Upper lobe of left lung (tissue), 6 donors: ENCODE results near the gene BAIAP2L2. TPM values are rescaled to one million over a fixed set of nuclear protein-coding genes. Genes with fewer than 3 reads are reported as not detected.

Experiments used
- ATAC-seq, 2 donors: fragments of 200-7000 bp; cut with Tn5 transposase; one replicate each; pipeline ENCODE4 v1.9.1; 2022; ENCODE audit warnings: mild to moderate bottlenecking in 2 of 2, moderate library complexity in 2 of 2; ENCODE audit not compliant: low FRiP score in 2 of 2
- DNase-seq, 2 donors: peaks; one replicate each; pipeline ENCODE4 v3.0.0-alpha.2; 2019 to 2020
- H3K27ac ChIP-seq, 4 donors: fragments of 200-600 bp; sonication (generic); one replicate each; pipeline ENCODE4 v1.5.1; 2016 to 2019
- H3K27me3 ChIP-seq, 4 donors: fragments of 200-600 bp; sonication (generic); one replicate each; pipeline ENCODE4 v1.5.1; 2017 to 2019
- H3K36me3 ChIP-seq, 4 donors: fragments of 200-600 bp; sonication (generic); one replicate each; pipeline ENCODE4 v1.5.1; 2016 to 2019
- H3K4me1 ChIP-seq, 4 donors: fragments of 200-600 bp; sonication (generic); one replicate each; pipeline ENCODE4 v1.5.1; 2018 to 2019
- H3K4me3 ChIP-seq, 4 donors: fragments of 200-600 bp; sonication (generic); one replicate each; pipeline ENCODE4 v1.5.1; 2017 to 2019; ENCODE audit warnings: mild to moderate bottlenecking in 2 of 4, moderate library complexity in 1 of 4
- H3K9me3 ChIP-seq, 4 donors: fragments of 200-600 bp; sonication (generic); one replicate each; pipeline ENCODE4 v1.5.1; 2018 to 2019
- CTCF ChIP-seq, 6 experiments: fragments of 450-650 bp in 4 of 6; fragments of 200-600 bp in 2 of 6; sonication (generic) in 2 of 6; IDR thresholded peaks; one replicate each; pipeline ENCODE4 v1.5.1; 2016 to 2019; ENCODE audit warnings: antibody characterized with exemption in 6 of 6
- EP300 ChIP-seq, 4 donors: sonication (generic); formaldehyde crosslinking; IDR thresholded peaks; one replicate each; pipeline ENCODE4 v1.5.1; 2017; ENCODE audit warnings: antibody characterized with exemption in 4 of 4, control low read depth in 2 of 4
- POLR2A ChIP-seq, 4 donors: fragments of 450-650 bp; IDR thresholded peaks; one replicate each; pipeline ENCODE4 v1.5.1; 2016 to 2017; ENCODE audit warnings: antibody characterized with exemption in 4 of 4, mild to moderate bottlenecking in 2 of 4
- POLR2AphosphoS5 ChIP-seq, 2 donors: sonication (generic); formaldehyde crosslinking; IDR thresholded peaks; one replicate each; pipeline ENCODE4 v1.5.1; 2017; ENCODE audit warnings: antibody characterized with exemption in 2 of 2
- WGBS, 2 donors: methylation state at CpG; one replicate each; pipeline ENCODE4 v1.1.5; 2017 to 2018; 5-methylcytosine and 5-hydroxymethylcytosine counted together
- total RNA-seq, 6 donors: library from RNA; depleted of rRNA in 4 of 6; stranded (reverse); fragments of >200 nt in 4 of 6; gene quantifications; one replicate each; pipeline versions ENCODE4 v1.1.0 to v1.2.1, GENCODE V29; 2016 to 2021
- donor health status: DM: no; HTN: no; CAD: no; lungs with moderate emphysema.
- donor health status: DM: no; HTN: yes; CAD: no; lungs with severe emphysema.

BAIAP2L2 gene
- total RNA-seq, 6 donors from 2014 or later = 0.94 to 6.3 (median 0.98) TPM; not detected in 3

GRCh38 chr22:38074181-38075104, 36.0 kb downstream of the BAIAP2L2 start:
- no peak for ATAC-seq
- Histone ChIP-seq H3K36me3 (peaks cover 12 to 65% (median 60%) of the 10 kb centered on the region in 4 donors), H3K4me3 (no peak overlapping the region), H3K9me3 (no peaks in the 10 kb centered on the region), H3K27me3 (no peaks in the 10 kb centered on the region), H3K4me1 (no peaks in the 10 kb centered on the region), H3K27ac (no peak overlapping the region)
- DNase-seq = peak in 1 of 2 donors; percentile 85
- no peak for TF ChIP-seq POLR2A (IDR thresholded peaks at IDR 0.05)
- TF ChIP-seq CTCF (IDR thresholded peaks at IDR 0.05) = no peak
- no peak for TF ChIP-seq POLR2AphosphoS5 (IDR thresholded peaks at IDR 0.05)
- TF ChIP-seq EP300 (IDR thresholded peaks at IDR 0.05) = no peak
- WGBS, 2 donors = 86 to 95% methylated on average over 21 to 45 of the region's 47 CpGs

GRCh38 chr22:38073150-38074130, 37.0 kb downstream of the BAIAP2L2 start:
- no peaks in the 10 kb centered on the region for H3K27me3 ChIP-seq
- H3K36me3 ChIP-seq = peaks cover 12 to 75% (median 69%) of the 10 kb centered on the region in 4 donors
- no peaks in the 10 kb centered on the region for H3K4me1 ChIP-seq
- H3K4me3 ChIP-seq = no peak overlapping the region
- ATAC-seq (no peak), DNase-seq (peak in 1 of 2 donors; percentile 57)
- no peaks in the 10 kb centered on the region for H3K9me3 ChIP-seq
- WGBS, 2 donors = 93 to 95% methylated on average over 25 to 26 of the region's 28 CpGs
- no peak for TF ChIP-seq EP300 (IDR thresholded peaks at IDR 0.05)
- no peak for TF ChIP-seq CTCF (IDR thresholded peaks at IDR 0.05)
- TF ChIP-seq POLR2A (IDR thresholded peaks at IDR 0.05) = no peak
- no peak overlapping the region for H3K27ac ChIP-seq

GRCh38 chr22:38072322-38073149, 37.9 kb downstream of the BAIAP2L2 start:
- no peak overlapping the region for H3K27ac ChIP-seq
- no peaks in the 10 kb centered on the region for H3K4me1 ChIP-seq
- peak in 1 of 2 donors; percentile 40 for DNase-seq
- no peak for ATAC-seq
- no peak overlapping the region for H3K4me3 ChIP-seq
- peaks cover 12 to 84% (median 75%) of the 10 kb centered on the region in 4 donors for H3K36me3 ChIP-seq
- TF ChIP-seq POLR2AphosphoS5 (IDR thresholded peaks at IDR 0.05) (no peak), EP300 (IDR thresholded peaks at IDR 0.05) (no peak), POLR2A (IDR thresholded peaks at IDR 0.05) (no peak), CTCF (IDR thresholded peaks at IDR 0.05) (no peak)
- no peaks in the 10 kb centered on the region for H3K9me3 ChIP-seq
- 92 to 98% methylated on average over 14 to 24 of the region's 25 CpGs for WGBS, 2 donors
- H3K27me3 ChIP-seq = no peaks in the 10 kb centered on the region
